ELR (cell line): ENCODE results near the gene HDAC6.

Experiments used
- DNase-seq: peaks from one replicate; pipeline ENCODE4 v3.0.0-alpha.2; 2015; ENCODE audit warnings: low read depth

Gene HDAC6

DNA sequence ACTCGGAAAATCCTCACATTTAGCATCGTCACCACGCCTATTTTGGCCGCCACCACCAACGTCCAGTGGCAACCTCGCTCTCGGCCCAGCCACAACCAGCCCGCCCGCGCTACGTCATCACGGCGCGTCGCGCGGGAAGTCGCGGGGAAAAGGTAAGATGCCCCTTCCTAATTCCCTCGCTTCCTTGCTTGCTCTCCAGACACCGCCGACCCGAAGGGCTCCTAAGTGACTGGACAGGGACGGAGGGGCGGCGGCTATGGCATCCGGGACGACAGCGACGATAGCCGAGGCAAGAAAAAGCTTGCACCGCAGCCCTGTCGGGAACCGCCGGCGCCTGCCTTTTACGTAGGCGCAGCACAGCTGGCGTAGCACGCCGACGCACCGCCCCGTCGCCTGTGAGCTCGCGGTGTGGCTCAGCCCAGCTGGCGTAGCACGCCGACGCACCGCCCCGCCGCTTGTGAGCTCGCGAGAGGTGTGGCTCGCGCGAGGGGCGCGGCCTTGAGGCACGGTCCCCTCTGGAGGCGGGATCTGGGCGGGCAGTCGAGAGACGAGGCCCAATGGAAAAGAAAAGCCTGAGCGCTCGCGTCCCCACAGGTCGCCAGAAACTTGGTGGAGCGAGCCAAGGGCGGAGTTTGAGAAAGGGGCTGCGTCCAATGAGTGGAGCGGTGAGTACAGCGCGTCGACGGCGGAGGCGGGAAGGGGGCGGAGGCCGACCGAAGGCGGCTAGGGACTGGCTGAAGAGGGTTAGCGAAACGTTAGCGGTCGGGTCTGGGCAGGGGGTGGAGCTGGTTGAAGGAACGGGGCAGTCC, at the start of gene HDAC6:
Gene HDAC6, plus strand, starts transcription at position 788 of the 809 bp plus-strand sequence. CDS start 626 bp downstream, outside the sequence.
- peak; percentile 96 for DNase-seq

DNA sequence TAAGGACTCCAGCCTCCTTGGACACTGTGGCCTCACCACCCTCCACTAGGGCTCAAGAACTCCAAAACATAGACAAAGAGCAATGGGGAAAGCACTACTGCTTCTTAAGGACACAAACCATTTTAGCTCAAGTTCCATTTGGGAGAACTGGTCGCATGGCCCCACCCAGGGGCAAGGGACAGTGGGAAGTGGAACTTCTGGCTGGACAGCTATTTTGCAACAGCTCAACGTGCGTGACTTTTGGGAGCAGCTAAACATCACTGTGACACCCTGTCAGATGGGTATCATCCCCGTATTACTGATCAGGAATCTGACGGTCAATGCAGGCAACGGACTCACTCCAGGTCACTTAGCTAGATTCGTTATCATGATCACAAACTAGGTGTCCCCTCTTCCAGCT, 49.4 kb upstream of the HDAC6 start:
- DNase-seq = no peak

DNA sequence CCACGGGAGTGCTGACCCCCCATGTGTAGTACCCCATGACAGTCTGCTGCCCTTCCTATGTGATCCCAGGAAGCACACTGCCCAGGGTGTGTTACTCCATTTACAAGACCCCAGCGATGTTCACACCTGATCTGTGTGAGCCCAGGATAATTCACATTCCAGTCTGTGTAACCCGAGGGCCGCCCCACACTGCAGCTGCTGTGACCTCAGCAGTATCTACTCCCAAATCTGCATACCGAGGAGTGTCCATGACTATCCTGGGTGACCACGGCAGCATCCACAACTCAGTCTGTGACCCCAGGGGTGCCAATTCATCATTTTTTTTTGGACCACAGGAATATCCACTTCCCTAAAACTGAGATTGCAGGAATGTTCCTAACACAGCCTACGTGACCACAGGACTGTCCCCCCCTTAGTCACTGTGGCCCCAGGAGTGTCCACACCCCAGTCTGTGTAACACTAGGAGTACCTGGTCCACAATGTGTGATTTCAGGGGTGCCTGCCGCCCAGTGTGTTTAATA, 48.1 kb upstream of the HDAC6 start:
- DNase-seq = no peak

DNA sequence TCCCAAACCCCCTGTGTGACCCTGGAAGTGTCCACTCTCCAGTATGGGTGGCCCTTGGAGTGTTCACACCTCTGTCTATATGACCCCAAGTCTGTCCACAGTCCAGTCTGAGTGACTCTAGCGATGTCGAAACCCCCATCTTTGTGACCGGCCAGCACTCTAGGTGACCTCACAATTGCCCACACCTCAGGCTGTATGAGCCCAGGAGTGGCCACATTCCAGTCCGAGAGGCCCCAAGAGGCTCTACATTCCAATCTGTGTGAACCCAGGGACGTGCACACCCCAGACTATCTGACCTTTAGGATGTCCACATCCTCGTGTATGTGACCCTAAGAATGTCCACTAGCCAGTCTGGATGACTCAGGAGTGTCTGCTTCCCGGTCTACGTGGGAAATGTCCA, 47.6 kb upstream of the HDAC6 start:
- no peak for DNase-seq

DNA sequence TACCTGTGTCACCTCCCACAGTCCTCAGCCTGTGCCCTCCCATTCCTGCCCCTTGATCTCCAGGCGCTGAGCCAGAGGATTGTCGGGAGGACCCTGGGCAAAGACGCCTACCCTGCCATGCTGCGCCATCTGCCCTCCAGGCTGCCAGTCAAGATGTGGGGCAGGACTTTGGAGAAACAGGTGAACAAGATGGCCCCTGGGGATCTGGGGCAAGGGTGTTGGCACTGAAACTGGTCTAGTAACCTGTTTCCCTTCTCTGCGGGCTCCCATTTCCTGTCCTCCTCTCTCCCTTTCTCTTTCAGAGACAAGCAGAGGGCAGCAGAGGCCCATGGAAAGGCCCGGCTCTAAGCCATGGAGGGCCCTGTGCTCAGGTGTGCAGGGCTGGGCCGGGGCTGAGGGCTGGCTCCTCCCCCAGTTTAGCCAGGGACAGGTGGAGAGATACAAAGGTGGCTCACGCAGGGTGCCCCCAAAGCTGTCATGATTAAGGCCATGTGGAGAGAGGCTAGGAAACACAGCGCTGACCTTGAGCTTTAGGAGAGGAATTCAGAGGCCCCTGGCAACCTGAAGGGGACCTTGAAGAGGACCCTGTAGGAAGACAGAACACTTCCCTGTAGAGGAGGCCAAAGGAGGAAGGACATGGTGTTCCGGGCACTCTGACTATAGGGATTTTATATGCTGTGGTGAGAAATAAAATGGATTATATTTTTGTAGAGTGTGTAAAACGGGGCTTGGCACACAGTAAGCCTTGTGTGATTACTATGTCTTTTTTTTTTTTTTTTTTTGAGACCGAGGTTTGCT, 40.0 kb upstream of the HDAC6 start, which contains the start of gene GLOD5:
Gene GLOD5, plus strand, starts transcription at position 74 of the 798 bp plus-strand sequence. Its CDS starts 44 bp downstream, at position 118.
- peak; percentile 26 for DNase-seq

DNA sequence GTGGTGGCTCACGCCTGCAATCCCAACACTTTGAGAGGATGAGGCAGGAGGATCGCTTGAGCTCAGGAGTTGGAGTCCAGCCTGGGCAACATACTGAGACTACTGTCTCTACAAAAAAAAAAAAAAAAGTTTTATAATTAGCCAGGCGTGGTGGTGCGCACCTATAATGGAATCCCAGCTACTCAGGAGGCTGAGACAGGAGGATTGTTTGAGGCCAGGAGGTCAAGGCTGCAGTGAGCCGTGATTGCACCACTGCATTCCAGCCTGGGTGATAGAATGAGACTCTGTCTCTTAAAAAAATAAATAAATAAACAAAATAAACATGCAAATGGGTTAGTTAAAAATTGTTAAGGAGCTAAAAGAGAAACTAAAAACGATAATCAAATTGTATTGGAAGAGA, 32.6 kb upstream of the HDAC6 start:
- no peak for DNase-seq

DNA sequence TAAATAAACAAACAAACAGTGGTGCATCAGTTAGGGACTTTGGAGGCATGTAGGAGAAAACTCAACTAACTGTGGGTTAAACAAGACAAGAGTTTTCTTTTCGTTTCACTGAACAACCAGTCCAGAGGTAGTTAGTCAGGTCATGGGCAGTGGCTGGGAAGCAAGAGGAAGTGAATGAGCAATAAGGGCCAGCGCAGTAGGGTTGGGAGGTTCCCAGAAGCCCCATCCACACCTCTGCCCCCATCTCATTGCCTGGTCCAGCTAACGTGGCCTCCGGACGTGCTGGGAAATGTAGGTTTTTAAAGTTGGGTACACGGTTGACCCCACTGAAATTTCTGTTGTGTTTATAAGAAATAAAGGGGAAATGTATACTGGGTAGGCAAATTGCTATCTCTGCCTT, 31.6 kb upstream of the HDAC6 start:
- no peak for DNase-seq

DNA sequence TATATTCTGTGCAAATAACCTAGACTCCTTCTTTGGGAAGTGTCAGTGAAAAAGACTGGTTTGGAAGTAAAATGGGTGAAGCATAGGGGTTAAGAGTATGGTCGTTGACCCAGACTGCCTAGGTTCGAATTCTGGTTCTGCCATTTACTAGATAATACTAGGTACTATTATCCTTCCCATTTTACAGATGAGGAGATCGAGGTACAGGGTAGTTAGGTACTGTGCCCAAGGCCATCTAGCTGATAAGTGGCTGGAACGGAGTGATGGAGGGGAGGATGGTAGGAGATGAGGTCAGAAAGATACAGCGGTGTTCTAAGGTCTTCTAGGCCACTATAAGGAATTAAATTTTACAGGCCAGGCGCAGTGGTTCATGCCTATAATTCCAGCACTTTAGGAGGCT, 29.3 kb upstream of the HDAC6 start:
- no peak for DNase-seq

DNA sequence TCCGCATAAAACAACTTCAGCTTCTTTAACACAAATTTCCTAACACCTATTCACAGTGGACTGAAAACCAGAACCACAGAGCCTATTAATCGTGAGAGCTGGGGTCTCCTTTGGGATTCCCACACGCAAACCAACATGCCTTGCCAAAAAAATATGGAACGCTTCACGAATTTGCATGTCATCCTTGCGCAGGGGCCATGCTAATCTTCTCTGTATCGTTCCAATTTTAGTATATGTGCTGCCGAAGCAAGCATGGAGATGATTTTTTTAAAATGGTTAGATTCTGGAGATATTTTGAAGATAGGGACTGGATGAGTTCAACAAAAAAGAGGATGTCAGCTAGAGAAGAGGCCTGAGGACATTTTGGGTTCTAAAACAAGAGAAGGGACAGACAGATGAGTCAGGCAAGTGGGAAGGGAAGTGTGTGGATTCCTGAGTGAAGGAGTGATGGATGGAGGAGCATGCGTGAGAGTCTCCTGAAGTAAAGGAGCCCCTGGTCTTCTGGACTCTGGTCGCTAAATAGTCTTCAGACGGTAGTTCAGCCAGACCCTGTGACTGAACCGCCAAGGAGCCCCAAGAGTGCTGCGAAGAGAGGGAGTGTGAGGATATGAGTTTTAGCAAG, 24.9 kb upstream of the HDAC6 start:
- DNase-seq = no peak

DNA sequence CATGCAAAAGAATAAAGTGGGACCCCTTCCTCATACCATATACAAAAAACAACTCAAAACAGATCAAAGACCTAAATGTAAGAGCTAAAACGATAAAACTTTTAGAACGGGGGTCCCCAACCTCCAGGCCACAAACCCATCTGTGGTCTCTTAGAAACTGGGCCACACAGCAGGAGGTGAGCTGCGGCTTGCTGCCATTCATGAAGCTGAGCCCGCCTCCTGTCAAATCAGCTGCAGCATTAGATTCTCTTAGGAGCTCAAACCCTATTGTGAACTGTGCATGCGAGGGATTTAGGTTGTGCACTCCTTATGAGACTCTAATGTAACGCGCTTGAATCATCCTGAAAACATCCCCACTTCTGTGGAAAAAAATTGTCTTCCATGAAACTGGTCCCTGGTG, 22.5 kb upstream of the HDAC6 start:
- no peak for DNase-seq

DNA sequence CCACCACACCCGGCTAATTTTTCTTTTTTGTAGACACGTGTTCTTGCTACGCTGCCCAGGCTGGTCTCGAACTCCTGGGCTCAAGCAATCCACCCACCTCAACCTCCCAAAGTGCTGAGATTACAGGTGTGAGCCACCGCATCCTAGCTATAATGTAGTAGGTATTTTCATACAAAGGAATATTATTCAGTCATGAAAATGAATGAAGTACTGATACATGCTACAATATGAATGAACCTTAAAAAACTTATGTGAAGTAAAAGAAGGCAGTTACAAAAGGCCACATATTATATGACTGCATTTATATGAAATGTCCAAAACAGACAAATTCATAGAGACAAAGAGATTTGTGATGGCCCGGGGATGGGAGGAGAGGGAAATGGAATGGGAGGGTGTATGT, 20.2 kb upstream of the HDAC6 start:
- no peak for DNase-seq

DNA sequence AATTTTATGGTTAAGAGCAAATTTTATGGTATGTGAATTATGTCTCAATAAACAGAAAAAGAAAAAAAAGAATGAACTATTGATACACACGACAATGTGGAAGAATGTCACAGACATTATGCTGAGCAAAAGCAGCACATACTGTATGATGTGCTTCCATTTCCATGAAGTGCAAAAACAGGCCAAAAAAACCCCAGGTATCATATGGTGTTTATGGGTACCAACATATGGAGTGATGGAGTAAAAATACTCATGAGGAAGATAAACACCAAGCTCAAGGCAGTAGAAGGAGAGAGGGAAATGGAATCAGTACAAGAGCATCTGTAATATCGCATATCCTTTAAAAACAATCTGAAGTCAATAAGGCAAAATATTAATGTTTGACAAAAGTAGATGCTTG, 19.7 kb upstream of the HDAC6 start:
- DNase-seq = no peak

DNA sequence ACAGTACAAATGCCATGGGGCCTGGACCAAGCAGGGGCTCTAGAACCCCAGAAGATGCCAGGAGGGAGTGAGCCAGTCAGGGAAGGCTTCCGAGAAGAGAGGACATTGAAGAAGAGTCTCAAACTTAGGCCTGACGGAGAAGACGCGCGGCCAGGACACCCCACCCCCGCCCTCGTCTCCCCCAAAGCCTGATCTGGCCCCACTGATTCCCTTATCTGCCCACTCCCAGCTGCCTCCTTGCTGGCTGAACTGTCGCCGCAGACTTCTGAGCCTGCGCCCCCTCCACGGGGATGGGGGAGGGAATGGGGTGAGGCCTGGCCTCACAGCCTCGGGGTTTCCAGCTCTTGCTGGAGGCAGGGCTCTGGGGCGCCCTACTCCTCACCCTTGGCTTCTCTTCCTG, 19.1 kb upstream of the HDAC6 start:
- DNase-seq = no peak

DNA sequence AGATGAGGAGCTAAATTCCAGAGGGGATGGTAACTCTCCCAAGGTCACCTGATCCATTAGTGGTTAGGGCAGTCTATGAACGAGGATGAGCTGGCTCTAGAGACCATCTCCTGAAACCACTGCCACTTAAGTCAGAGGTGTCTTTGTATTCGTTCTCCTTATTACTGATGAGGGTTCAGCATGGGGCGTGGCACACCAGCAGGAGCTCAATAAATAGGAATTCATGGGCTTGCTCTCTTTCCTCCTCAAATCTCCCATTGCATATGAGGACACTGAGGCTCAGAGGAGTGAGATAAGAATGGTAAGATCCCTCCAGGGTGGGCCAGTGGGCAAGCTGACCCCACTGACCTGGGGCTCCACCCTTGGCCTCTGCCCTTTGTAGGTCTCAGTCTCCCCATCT, 17.1 kb upstream of the HDAC6 start:
- no peak for DNase-seq

DNA sequence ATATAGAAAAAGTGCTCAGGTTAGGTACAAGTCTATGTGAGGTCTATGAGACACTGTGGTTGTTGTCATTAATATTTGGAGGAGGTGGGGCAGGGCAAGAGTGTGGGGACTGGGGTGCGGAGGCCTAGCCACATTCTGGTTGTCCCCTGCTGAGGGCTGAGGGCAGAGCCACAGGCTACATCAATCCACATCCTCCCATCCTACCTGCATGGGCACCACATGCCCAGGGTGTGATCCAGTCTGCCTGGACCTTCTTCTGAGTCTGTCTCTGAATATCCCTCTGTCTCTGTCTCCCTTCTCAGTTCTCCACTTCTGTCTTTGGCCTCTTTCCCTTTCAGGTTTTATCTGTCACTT, 16.7 kb upstream of the HDAC6 start:
- no peak for DNase-seq

DNA sequence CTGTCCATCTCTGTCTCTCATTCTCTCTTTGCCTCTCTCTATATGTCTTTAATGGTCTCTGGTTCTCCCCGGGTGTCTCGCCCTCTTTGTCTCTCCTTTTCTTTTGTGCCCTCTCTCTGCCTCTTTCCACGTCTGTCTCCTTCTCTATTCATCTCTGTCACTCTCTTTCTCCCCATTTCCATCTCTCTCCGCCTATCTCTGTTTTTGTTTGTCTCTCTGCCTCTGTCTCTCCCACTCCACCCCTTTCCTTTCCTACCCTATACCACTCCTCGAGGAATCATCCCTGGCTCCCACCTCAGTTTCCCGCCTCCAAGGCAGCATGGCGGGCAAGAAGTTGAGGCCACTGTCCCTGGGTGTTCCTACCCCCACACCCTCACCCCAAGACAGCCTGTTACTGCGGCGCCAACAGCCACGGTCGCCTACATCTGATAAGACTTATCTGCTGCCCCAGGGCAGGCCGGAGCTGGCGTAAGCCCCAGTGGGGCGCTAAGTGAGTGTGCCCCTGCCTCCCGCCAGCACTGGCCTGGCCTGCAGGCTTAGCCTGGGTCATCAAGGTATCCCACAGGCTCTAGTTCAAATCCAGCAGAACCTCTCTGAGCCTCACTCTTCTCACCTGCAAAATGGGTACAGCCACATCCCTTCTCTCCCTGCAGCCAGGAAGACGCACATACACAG, 16.2 kb upstream of the HDAC6 start:
- no peak for DNase-seq

DNA sequence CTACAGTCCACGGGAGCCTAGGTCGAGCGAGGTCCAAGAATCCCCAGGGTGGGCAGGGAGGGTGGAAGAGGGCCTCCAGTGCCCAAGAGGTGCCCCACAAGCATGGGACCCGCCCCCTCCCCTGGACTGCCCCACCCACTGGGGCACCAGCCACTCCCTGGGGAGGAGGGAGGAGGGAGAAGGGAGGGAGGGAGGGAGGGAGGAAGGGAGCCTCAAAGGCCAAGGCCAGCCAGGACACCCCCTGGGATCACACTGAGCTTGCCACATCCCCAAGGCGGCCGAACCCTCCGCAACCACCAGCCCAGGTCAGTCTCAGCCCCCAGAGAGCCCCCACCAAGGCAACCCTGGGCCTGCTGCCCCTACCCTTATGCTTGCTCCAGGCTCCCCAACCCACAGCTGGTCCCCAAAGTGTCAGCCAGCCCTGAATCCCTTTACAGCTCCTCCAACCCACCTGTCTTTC, 15.5 kb upstream of the HDAC6 start, which contains the start of gene GATA1:
Gene GATA1, plus strand, starts transcription at position 250 of the 460 bp plus-strand sequence. CDS start 4,520 bp downstream, outside the sequence.
- no peak for DNase-seq

DNA sequence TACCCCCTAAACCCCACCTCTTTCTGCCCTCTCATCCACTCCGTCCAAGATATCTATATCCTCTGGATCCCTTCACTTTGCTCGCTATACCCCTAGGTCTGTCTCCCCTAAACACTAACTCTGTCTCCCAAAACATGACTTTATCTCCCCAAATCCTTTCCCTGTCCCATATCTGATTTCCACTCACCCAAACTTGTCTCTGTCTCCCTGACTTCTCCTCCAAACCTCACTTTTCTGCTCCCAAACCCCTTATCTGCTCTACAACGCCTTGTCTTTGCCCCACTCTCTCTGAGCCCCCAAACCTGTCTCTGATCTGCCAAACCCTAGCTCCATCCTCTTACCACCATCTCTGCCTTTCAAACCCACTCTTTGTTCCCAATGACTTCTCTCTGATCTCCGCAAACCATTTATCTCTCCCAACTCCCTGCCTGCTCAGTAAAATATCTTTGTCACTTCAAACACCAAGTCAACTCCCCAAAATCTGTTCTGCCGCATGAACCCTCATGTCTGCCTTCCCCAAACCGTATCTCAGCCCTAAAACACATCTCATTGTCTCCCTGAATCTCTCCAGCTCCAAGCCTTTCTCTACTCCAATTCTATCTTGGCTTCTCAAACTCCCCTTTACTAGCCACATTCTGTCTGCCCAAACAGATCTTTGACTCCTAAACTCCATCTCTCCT, 14.9 kb upstream of the HDAC6 start:
- DNase-seq = no peak

DNA sequence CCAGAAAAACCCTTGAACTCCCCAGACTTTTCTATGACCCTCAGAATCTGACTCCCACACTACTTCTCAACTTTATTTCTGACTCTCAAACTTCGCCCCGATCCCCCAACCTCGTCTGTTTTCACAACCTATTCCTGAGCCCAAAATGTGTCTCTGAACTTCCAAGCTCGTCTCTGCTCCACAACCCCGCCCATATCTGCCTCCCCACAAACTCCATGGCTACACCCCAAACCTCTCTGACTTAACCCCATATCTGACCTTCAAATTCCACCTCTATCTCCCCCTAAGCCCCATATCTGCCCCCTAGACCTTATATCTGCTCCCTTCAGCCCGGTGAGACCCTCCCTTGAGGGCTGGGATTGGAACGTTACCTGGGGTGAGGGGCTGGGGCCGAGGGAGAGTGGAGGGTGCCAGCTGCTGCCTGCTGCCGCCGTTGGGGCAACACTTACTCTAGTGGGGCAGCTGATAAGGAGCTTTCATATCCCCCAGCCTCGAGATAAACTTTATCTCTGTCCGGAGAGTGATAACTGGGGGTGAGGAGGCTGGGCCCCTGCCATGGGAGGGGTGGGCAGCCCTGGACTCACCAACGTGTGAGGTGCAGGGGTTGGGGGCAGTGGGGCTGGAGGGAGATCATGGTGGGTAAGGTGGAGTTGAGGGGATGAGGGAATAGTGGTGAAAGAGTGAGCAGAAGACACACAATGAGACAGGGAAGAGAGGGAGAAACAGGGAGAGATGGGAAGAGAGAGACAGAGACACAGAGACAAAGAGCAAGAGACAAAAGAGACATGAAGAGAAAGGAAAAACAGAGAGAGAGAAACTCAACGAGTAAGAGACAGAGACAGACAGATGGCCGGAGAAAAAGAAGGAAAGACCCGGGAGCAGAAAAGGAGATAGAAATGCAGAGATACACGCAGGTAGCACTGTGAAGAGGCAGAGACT, 14.1 kb upstream of the HDAC6 start:
- no peak for DNase-seq
